ENCODE measurements around the gene MTARC2.

Gene MTARC2

DNA sequence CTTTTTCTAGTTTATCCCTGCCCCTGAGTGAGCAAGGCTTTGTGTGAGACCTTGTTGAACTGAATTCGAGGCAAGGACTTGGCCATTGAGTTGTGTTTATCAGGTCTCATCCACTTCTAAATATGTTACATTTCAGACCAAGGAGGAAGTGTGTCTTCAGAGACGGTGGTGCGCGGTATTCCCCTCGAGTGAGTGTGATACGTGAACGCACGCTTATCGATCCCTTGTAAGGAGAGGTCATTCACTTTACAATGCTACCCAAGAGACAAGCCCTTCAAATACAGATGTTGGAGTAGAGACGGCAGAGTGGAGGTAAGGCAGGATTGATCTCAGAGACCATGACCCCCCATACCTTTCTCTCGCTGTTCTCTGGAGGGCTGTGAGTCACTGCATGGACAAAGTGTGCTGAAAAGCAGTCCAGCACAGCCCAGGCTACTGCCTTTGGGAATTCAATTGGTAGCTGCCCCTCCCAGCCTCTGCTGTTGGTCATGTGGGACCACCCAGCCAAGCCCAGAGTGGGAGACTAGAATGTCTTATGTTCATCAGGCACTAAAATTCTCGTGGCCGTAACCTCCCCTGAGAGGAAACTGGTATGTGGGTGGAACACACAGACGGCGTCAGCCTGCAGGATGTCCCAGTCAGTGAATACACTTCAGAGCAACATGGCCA lies 22.3 kb downstream of the MTARC2 start:
- Histone ChIP-seq H3K27me3 (replicated peaks) (no peaks in the 10 kb centered on the region), H3K27ac (no peak overlapping the region), H3K36me3 (replicated peaks) (no peaks in the 10 kb centered on the region), H3K4me3 (ENCODE audit: low read depth, low read length) (no peak overlapping the region)
- TF ChIP-seq, protein P1, sequence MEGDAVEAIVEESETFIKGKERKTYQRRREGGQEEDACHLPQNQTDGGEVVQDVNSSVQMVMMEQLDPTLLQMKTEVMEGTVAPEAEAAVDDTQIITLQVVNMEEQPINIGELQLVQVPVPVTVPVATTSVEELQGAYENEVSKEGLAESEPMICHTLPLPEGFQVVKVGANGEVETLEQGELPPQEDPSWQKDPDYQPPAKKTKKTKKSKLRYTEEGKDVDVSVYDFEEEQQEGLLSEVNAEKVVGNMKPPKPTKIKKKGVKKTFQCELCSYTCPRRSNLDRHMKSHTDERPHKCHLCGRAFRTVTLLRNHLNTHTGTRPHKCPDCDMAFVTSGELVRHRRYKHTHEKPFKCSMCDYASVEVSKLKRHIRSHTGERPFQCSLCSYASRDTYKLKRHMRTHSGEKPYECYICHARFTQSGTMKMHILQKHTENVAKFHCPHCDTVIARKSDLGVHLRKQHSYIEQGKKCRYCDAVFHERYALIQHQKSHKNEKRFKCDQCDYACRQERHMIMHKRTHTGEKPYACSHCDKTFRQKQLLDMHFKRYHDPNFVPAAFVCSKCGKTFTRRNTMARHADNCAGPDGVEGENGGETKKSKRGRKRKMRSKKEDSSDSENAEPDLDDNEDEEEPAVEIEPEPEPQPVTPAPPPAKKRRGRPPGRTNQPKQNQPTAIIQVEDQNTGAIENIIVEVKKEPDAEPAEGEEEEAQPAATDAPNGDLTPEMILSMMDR (IDR thresholded peaks at IDR 0.05; ENCODE audit: low read depth, low read length, missing control alignments), result no peak
- DNase-seq, result no peak
- in situ Hi-C loops (cut with HindIII; ENCODE audit: low pct_ligation_motif_present, low sequenced_read_pairs), result no loop called here

DNA sequence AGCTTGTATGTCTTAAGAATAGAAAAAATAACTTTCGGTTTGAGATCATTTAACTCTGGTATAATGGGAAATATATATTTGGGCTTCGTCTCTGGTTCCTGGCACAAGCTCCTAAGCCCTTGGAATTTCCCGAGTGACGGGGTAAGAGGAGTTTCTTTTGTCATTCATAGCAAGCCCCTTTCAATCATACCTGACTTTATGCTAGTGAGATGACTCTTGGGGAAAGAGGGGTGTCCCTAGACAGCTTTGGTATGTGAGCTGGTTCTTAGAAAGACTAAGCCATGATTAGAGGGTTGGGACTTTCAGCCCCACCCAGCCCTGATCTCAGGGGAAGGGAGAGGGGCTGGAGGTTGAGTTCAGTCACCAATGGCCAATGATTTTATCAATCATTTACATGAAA lies 24.7 kb downstream of the MTARC2 start:
- Histone ChIP-seq H3K36me3 (replicated peaks) (no peaks in the 10 kb centered on the region), H3K27me3 (replicated peaks) (no peaks in the 10 kb centered on the region), H3K4me3 (ENCODE audit: low read depth, low read length) (no peak overlapping the region), H3K27ac (no peak overlapping the region)
- in situ Hi-C loops (cut with HindIII; ENCODE audit: low pct_ligation_motif_present, low sequenced_read_pairs), result no loop called here
- TF ChIP-seq, protein P1 (IDR thresholded peaks at IDR 0.05; ENCODE audit: low read depth, low read length, missing control alignments), result no peak
- no peak for DNase-seq

DNA sequence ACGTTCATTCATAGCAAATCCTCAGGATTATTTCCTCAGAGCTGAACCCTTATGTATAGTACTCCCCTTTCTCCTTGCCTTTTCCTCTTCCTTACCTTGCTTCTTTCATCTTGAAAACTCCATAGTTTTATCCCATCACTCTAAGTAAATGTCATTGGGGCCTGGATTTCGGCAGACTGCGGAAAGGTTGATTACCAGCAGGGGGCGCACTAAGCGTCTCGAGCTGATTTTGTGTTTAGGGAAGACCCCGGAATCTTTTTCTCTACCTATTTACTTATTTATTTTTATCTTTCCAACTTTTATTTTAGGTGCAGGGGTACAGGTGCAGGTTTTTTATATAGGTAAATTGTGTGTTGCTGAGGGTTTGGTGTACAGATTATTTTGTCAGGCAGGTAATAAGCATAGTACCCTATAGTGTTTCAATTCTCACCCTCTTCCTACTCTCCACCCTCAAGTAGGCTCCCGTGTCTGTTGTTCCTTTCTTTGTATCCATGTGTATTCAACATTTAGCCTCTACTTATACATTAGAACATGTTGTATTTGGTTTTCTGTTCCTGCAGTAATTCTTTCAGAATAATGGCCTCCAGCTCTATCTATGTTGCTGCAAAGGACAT lies 27.2 kb downstream of the MTARC2 start:
- in situ Hi-C loops (cut with HindIII; ENCODE audit: low pct_ligation_motif_present, low sequenced_read_pairs), result no loop called here
- H3K27me3 ChIP-seq (replicated peaks), result no peaks in the 10 kb centered on the region
- DNase-seq, result peak; percentile 17
- TF ChIP-seq, protein P1 (IDR thresholded peaks at IDR 0.05; ENCODE audit: low read depth, low read length, missing control alignments), result peak; percentile 93
- no peak overlapping the region for H3K27ac ChIP-seq
- H3K36me3 ChIP-seq (replicated peaks), result no peaks in the 10 kb centered on the region
- H3K4me3 ChIP-seq (ENCODE audit: low read depth, low read length), result no peak overlapping the region

DNA sequence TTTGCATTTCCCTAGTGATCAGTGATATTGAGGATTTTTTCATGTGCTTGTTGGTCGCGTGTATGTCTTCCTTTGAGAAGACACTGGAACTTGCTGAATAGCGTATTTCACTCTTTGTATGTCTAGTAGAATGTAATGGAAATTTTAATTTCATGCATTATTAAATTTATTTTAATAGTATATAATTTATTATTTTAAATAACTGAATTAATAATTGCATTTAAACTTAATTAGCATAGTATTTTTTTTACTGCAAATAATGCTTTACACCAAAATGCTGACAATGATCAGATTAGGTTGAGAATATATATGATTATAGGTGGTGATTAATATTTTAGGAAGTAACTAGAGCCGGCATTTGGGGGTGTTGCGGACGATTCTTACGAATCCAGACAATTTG lies 28.1 kb downstream of the MTARC2 start:
- no peaks in the 10 kb centered on the region for H3K36me3 ChIP-seq (replicated peaks)
- no peak for DNase-seq
- H3K27ac ChIP-seq, result no peak overlapping the region
- TF ChIP-seq, protein P1 (IDR thresholded peaks at IDR 0.05; ENCODE audit: low read depth, low read length, missing control alignments), result no peak
- in situ Hi-C loops (cut with HindIII; ENCODE audit: low pct_ligation_motif_present, low sequenced_read_pairs), result no loop called here
- no peaks in the 10 kb centered on the region for H3K27me3 ChIP-seq (replicated peaks)
- H3K4me3 ChIP-seq (ENCODE audit: low read depth, low read length), result no peak overlapping the region

DNA sequence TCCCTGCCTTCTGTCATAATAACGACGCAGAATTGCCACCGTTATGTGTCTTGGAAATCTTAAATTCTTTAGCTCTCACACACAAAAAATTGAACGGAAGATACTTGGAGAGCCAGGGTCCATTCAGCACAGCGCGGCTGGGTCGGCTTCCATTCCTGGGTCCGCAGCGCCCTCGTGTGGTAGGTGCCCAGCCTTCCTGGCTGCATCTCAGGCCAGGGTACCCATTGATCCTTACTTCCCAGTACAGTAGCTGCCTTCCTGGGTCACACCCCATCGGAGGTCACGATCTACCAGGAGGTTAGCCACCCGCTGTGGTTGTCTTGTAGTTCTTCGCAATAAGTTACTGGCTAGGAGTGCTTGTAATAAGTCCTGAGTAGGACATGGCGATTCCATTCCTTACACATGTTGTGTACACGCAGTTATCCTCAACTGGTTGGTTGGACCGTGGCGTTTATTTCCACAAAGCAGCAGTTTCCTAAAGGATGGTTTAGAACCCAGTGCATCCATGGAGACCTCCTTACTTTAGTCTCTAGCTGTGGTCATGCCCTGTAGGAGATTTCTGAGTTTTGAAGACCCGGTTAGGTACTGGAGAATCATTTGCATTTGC lies 28.7 kb downstream of the MTARC2 start:
- in situ Hi-C loops (cut with HindIII; ENCODE audit: low pct_ligation_motif_present, low sequenced_read_pairs), result no loop called here
- H3K4me3 ChIP-seq (ENCODE audit: low read depth, low read length), result no peak overlapping the region
- DNase-seq, result peak; percentile 63
- H3K27me3 ChIP-seq (replicated peaks), result no peaks in the 10 kb centered on the region
- H3K27ac ChIP-seq, result no peak overlapping the region
- TF ChIP-seq, protein P1 (IDR thresholded peaks at IDR 0.05; ENCODE audit: low read depth, low read length, missing control alignments), result peak; percentile 96
- H3K36me3 ChIP-seq (replicated peaks), result no peaks in the 10 kb centered on the region

All from brain microvascular endothelial cell (primary cell).